Retina (tissue), 1 donor: ENCODE measurements around the gene STX4.

ENCODE experiments used
- DNase-seq: peaks from one replicate; pipeline ENCODE4 v3.0.0-alpha.2; 2016

The STX4 gene, protein sequence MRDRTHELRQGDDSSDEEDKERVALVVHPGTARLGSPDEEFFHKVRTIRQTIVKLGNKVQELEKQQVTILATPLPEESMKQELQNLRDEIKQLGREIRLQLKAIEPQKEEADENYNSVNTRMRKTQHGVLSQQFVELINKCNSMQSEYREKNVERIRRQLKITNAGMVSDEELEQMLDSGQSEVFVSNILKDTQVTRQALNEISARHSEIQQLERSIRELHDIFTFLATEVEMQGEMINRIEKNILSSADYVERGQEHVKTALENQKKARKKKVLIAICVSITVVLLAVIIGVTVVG

DNA sequence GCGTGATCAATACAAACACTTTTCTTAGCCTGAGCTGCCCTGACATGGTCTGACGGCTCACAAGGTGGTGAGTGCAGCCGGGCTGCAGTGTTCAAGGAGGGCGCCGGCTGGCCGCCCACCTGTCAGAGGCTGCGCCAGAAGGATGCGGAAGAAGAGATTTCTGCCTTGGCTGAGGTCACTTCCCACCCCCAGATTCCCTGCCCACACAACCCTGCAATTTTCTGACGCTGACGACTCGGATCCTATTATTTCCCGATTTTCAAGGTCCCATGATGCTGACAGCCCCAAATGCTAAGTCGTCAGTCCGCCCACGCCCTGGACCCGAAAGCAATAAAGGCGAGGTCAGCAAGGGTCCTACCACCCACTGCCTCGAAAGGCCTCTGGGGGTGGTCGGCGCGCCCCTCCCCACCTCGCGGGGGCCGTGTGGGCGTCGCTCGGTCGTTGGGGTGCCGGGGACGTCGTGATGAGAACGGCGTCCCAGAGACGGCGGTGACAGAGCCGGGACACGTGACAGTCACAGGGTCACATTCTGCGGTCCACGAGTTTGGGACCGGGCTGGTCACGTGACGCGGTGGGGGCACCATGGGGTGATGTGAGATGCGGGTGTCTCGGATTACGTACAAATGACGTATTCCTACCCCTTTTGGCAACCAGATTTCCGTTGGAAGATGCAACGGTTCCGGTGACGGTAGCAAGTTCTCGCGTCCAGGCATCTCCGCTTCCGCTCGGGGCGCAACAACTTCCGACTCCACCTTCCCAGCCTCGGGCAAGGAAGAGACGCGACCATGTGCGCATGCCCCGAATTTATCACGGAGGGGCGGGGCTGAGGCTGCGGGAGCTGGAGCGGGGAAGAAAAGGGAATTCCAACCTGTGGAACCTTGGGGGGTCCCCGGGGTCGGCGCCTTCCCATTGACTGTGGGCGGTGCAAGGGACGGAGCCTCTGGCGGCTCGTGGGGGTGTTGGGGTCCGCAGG is at the start of gene STX4:
Gene STX4 (plus strand): TSS at position 823 of the 973 bp plus-strand sequence. CDS start 248 bp downstream, outside the sequence.
- DNase-seq: peak; percentile 96

DNA sequence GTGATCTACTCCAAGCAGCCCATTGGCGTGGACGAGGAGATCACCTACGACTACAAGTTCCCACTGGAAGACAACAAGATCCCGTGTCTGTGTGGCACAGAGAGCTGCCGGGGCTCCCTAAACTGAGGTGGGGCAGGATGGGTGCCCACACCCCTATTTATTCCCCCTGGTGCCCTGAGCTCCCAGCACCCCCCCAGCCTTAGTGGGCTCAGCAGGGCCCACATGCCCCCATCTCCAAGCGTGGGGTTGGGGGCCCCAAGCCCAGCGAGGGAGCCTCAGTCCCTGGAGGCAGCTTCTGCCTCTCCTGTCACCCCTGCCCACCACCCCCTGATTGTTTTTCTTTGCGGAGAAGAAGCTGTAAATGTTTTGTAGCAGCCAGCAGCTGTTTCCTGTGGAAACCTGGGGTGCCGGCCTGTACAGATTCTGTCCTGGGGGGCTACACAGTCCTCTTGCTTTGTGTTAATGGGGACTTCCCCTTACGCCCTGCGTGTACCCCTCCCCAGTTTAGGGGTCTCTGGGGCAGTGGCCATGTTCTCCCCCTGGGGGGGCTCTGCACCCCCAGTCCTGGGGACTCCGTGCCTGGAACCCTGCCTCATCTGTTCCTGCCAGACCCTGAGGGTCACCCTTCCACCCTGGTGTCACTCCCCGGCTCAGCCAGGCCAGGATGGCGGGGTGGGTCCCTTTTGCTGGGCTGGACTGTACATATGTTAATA is 49.3 kb upstream of the STX4 start:
- no peak for DNase-seq

DNA sequence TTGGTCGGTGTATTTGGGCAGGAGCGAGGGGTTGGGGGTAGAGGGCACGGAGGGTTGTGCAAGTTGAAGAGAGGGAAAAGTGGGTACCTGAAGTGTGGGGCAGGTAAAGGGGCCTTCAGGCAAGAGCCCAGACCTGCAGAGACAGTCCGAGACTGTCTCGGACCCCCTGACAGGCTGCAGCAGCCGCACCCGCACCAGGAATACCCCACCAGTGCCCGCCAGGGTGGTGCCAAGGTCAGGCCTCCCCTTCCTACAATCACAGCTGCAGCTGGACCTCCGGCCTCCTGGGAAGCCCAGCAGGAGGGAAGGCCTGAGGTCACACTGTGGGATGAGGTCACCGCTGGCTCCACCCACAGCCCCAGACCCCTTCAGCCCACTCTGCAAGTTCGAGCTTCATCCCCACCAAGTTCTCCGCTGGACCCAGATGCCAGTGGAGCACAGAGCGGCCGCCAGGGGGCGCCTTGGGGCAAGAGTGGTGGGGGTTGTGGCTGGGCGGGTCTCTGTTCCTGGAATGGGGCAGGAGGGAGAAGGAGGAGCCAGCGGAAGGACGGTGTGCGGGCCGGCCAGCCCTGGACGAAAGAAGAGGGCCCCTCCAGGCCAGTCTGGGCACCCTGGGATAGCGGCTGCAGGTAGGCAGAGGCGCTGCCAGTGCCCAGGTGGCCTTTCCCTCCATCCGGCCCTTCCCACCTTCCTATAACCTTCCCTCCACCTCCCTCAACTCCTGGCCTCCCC is 48.5 kb upstream of the STX4 start, which contains the start of gene HSD3B7:
Gene HSD3B7 (plus strand): TSS at position 539 of the 732 bp plus-strand sequence. CDS start 452 bp downstream, outside the sequence.
- peak; percentile 87 for DNase-seq

DNA sequence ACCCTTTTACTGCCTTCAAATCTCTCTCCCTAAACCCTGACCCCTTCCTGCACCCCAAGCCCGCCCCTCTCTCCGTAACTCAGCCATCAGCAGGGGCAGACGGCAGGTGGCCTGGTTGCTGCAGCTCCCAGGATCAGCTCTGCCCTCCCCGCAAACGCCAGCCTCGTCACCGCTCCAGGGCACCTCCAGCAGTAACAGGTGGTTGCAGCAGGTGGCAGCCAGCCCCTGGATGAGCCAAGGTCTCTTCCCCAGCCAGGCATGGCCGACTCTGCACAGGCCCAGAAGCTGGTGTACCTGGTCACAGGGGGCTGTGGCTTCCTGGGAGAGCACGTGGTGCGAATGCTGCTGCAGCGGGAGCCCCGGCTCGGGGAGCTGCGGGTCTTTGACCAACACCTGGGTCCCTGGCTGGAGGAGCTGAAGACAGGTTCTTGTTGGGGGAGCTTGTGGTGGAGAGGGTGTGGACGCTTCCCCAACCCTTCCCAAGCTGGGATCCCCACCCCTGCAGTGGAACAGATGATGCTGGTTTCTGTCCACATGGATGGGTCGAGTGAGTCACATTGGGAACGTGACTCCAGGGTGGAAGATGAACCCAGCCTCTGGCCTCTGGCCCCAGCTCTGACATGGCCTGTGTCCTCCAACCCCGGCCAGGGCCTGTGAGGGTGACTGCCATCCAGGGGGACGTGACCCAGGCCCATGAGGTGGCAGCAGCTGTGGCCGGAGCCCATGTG is 47.8 kb upstream of the STX4 start:
- DNase-seq: no peak

DNA sequence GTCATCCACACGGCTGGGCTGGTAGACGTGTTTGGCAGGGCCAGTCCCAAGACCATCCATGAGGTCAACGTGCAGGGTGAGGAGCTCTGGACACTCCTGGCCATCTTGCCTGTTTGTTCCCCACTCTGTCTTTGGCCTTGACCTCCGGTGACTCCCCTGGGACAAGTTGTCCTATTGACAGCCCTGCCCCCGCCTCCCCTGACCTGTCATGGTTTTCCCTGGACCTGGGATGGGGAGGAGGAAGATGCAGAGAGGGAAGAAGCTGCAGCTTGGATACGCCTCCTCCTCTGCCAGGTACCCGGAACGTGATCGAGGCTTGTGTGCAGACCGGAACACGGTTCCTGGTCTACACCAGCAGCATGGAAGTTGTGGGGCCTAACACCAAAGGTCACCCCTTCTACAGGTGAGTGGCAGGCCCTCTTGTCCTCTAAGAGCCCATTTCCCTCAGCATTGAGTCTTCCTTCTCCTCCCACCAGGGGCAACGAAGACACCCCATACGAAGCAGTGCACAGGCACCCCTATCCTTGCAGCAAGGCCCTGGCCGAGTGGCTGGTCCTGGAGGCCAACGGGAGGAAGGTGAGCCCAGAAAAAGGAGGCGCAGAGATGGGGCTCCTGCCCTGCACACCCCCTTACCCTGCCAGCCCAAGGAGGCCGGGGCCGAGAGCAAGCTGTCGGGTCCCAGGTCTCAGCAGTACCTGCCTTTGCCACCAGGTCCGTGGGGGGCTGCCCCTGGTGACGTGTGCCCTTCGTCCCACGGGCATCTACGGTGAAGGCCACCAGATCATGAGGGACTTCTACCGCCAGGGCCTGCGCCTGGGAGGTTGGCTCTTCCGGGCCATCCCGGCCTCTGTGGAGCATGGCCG is 47.0 kb upstream of the STX4 start:
- DNase-seq: no peak

DNA sequence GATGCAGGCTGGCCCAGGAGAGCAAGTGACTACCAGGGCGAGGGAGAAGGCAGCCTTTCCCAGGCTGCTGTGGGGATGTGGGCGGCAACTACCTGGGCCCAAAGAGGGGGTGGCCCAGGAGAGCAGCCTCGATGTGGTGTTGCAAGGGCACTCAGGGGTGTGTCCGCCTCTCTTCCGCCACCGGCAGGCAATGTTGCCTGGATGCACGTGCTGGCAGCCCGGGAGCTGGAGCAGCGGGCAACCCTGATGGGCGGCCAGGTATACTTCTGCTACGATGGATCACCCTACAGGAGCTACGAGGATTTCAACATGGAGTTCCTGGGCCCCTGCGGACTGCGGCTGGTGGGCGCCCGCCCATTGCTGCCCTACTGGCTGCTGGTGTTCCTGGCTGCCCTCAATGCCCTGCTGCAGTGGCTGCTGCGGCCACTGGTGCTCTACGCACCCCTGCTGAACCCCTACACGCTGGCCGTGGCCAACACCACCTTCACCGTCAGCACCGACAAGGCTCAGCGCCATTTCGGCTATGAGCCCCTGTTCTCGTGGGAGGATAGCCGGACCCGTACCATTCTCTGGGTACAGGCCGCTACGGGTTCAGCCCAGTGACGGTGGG is 45.7 kb upstream of the STX4 start:
- DNase-seq: no peak

DNA sequence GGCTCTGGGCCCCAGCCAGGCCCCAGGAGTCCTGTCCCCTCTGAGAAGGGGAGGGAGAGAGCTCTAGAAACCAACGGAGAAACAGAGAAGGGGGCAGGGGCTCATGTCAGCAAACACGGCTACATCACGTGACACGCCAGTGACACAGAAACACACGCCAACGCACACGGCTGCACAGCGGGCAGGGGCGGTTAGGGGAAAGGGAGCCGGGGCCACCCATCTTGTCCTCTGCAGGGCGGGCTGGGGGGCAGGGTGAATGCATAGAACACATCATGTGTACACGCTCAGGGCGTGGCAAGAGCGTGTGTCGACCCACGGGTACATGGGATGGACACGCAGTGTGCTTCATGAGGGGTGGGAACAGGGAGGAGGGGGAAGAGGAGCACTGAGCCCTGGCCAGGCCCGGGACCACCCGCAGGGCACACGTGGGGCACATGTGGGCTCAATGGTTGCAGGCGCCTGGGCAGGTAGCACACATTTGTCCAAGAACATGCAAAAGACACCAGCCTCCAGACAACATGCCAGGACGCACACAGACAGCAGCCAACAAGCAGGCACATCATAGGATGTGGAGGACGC is 43.8 kb upstream of the STX4 start:
- DNase-seq: no peak

DNA sequence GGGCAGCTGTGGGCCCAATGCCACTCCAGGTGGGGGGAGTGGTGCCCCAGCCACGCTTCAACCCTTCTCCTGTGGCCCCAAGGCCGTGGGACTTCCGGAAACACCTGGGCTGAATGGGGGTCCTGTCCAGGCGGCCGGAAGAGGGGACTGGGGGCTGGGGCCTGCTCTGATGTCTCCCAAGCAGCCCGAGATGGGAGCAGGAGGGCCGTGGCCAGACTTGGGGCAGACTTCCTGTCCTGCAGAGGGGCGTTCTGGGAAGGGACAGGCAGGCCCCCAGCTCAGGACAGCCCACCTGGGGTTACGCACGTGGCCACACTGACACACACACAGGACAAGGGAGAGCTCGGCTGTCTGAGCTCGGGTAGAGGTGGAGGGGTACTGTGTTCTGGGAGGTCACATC is 43.3 kb upstream of the STX4 start:
- DNase-seq: no peak

DNA sequence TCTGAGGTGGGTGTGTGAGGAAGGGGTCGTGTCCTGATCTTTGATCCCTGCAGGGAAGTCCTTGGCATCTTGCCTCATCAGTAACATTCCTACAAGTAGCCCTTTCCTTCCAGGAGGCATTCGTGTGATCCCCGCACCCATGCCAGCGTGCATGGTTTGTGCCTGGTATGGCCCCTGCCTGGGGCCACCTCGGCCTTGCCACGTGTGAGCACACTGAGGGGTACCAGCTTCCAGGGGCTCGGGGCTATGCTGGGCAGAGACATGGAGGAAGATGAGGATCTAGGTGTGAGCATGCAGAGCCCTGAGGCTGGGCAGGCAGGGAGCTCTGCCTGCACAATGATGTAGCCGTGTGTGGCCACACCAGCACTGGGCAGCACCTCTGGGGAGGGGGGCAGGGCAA is 42.3 kb upstream of the STX4 start:
- no peak for DNase-seq

DNA sequence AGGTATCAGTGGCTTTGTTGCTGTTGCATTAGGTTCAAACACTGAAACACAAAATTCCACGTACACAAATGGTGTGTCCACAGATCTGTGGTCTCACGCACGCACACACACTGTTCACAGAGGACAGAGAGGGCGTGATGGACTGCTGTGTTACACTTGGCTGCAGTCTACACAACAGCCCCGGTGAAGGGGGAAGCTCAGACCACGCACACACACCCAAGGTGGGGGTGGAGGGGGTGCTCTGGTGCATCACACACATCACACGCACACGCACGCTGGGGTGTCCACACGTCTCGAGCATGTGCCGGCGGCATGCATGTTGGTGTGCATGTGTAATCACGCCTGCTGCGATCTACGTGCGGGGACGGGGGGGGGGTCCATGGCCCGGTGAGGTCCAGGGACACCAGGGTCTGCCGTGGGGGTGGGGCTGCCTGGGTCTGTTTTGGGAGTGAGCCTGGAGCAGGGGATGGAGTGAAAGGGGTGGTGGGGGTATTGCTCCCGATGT is 41.0 kb upstream of the STX4 start:
- DNase-seq: no peak

DNA sequence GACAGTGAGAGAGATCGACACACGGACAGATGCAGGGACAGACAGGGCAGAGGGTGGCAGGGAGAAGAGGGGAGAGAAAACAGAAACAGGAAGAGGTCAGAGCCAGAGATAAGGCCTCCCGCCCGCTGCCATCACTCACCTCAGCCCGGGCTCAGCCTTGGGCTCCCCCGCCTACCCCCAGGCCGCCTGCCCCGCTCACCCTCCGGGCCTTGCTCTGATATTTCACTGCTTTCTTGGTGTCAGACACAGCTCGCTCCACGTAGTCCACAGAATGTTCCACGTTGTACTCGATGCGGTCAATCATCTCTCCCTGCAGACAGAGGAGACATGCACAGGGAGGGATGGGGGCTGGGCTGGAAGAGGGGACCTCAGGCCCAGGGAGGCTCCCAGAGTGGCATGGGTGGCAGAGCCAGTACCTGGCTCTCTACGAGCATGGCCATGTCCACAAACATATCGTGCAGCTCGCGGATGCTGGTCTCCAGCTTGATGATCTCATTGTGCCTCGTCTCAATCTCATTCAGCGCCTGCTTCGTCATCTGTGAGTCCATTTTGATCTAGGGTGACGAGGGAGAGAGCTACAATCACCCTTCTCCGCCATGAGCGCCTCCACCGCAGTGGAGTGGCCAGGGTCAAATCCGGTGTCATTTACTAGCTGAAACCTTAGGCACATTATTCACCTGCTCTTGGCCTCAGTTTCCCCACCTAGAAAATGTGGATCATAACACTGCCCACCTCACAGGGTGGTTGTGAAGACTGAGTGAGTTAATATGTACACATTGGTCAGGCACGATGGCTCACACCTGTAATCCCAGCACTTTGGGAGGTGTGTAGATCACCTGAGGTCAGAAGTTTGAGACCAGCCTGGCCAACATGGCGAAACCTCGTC is 40.2 kb upstream of the STX4 start:
- no peak for DNase-seq

DNA sequence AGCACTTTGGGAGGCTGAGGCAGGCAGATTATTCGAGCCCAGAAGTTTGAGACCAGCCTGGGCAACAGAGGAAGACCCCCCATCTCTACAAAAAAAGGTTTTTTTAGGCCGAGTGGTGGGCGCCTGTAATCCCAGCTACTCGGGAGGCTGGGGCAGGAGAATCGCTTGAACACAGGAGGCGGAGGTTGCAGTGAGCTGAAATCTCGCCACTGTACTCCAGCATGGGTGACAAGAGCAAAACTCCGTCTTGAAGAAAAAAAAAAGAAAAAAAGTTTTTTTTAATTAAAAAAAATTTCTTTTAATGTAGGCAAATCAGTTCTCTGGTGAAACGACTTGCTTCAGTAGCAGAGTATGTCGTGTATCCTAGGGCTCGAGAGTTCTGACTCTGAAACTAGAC is 37.4 kb upstream of the STX4 start:
- DNase-seq: no peak

DNA sequence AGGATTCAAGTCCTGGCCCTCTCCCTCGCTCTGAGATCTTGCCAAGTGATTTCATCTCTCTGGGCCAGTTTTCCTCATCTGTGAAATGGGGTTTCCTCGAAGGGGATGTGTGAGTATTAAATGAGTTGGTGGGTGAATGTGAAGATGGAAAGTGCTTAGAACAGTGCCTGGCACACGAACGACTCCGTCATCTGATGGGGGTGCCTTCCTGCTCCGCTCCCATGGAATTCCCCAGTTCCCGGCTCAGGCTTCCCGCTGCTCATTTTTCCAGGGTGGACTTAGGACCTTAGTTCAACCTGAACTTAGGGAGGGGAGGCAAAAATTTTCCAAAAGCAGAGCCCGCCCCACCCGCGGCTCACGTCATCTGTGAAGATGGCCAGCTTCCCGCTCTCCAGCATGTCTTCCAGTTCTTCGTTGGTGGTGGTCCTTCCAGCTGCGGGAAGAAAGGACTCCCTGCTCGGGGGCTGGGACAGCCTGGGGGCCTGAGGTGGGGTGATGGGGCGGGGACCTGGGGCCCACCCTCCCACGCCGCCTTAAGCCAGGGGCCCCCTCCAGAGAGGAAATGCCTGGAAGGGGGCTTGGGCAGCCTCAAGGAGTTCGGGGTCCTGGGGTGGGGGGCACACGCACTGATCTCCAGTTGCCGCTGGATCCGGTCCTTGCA is 36.9 kb upstream of the STX4 start:
- DNase-seq: no peak

DNA sequence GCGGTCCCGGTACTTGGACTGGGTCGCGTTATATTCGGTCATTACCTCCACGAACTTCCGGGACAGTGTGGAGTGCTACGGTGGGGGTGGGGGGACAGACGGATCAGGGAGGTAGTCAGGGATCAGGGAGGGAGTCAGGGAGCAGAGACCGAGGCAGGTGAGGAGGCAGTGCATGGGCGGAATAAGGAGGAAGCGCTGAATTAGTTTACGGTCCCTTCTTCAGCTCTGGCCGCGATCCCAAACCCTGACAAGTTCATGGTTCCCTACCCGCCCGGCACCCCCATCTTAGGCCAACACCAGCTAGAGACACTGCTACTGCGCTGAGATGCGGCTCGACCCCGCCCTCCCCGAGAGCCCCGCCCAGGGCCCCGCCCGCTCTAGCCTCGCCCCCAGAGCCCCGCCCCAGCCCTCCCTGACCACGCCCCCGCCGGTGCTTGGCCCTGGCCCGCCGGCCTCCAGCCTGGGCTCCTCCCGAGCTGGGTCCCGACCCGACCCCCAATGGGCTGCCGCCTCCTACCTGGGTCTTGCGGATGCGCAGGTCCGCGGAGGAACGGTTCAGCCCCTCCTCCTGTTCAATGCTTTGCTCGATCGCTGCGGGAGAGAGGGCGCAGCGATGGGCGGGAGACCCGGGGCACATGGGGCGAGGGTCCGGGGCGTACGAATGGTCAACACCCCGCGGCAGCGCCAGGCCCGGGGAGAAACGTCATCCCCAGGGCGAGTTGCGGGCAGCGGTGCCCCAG is 36.2 kb upstream of the STX4 start:
- DNase-seq: peak; percentile 58

DNA sequence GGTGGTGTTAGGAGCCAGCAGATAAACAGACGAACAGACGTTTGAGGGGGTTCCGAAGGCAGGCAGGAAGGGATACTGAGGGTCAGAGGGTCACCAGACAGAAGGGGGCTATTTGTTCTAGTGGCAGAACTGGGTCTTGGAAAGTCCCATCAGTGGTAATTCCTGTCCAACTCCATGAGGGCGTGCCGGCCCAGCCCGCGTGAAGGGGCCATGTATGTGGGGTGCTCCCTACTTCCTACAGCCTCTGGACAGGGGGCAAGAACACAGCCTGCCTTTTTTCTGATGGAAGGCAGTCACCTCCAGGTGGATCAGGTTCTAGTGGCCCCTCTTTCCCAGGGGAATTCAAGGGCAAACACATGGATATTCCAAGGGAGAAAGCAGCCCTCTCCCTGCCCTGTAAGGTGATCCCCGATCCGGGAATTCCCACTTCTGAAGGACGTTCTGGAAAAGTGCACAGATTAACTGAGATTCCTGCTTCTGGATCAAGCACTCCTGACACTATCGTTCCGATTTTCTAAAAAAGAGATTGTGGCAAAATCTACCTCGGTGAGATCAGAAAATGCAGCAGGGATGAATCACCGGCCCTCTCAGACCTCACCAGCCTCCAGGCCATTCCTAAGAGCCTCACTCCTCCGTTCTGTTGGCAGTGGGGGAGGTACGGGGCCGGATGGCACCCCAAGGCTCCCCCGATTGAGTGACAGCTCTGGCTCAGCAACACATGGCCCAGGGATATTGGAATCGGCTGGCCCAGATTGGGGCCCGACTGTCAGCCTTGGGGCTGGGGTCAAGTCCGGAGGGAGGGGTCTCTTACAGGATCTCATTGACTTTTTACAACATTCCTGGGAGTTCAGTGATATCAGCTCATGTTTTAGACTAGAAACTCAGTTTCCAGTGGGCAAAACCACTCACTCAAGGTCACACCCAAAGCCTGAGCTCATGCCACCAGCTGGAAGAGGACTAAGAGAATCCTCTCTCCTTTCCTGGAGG is 35.3 kb upstream of the STX4 start:
- no peak for DNase-seq
